Esophagus squamous epithelium (tissue), 5 donors: Measurements from ENCODE around the gene SLC6A4. TPM values are rescaled to one million over a fixed set of nuclear protein-coding genes. Genes with fewer than 3 reads are reported as not detected.

Experiments used
- DNase-seq: peaks from one replicate; lab custom pipeline; 2025; lab: John Stamatoyannopoulos, UW
- H3K27ac ChIP-seq, 4 donors: fragments of 200-600 bp; sonication (generic); one replicate each; pipeline ENCODE4 v1.5.1; 2016 to 2019; ENCODE audit warnings: mild to moderate bottlenecking in 1 of 4
- H3K27me3 ChIP-seq, 4 donors: fragments of 200-600 bp; sonication (generic); 1 replicate in 3 of 4; 2 replicates in 1 of 4; pipeline versions ENCODE4 v1.5.1 to v1.6.0; 2017 to 2021; ENCODE audit warnings: antibody characterized with exemption in 1 of 4
- H3K36me3 ChIP-seq, 3 donors: fragments of 200-600 bp; sonication (generic); one replicate each; pipeline ENCODE4 v1.5.1; 2016 to 2019
- H3K4me1 ChIP-seq, 3 donors: fragments of 200-600 bp; sonication (generic); one replicate each; pipeline ENCODE4 v1.5.1; 2017 to 2019
- H3K4me3 ChIP-seq, 4 donors: fragments of 200-600 bp; sonication (generic); 1 replicate in 3 of 4; 2 replicates in 1 of 4; pipeline ENCODE4 v1.5.1; 2016 to 2019; ENCODE audit warnings: mild to moderate bottlenecking in 2 of 4, moderate library complexity in 1 of 4
- H3K9me3 ChIP-seq, 3 donors: fragments of 200-600 bp; sonication (generic); one replicate each; pipeline ENCODE4 v1.5.1; 2016 to 2019
- POLR2A ChIP-seq, 4 donors: fragments of 450-650 bp; IDR thresholded peaks; one replicate each; pipeline ENCODE4 v1.6.1; 2017; ENCODE audit warnings: antibody characterized with exemption in 4 of 4, mild to moderate bottlenecking in 4 of 4, moderate library complexity in 3 of 4
- WGBS, 2 donors: methylation state at CpG; one replicate each; pipeline ENCODE4 v1.1.5; 2018; 5-methylcytosine and 5-hydroxymethylcytosine counted together
- intact Hi-C: fragments of 100-400 bp; cut with DNase I; formaldehyde crosslinking; loops from one replicate; pipeline ENCODE4 v1.15.0; 2022
- total RNA-seq, 4 donors: library from RNA; depleted of rRNA; stranded (reverse); fragments of >200 nt; gene quantifications; one replicate each; pipeline ENCODE4 v1.1.0, GENCODE V29; 2016
- TF ChIP-seq, protein P1 (sequence below), 6 experiments: fragments of 450-650 bp in 4 of 6; fragments of 200-600 bp in 2 of 6; sonication (generic) in 2 of 6; IDR thresholded peaks; one replicate each; pipeline ENCODE4 v1.5.1; 2016 to 2019; ENCODE audit warnings: antibody characterized with exemption in 6 of 6, mild to moderate bottlenecking in 4 of 6, moderate library complexity in 4 of 6
- donor health status: DM: yes; HTN: yes; CAD: no.

Gene SLC6A4
- total RNA-seq, 4 donors from 2014 or later = 0.48 to 8.2 (median 3.5) TPM

DNA sequence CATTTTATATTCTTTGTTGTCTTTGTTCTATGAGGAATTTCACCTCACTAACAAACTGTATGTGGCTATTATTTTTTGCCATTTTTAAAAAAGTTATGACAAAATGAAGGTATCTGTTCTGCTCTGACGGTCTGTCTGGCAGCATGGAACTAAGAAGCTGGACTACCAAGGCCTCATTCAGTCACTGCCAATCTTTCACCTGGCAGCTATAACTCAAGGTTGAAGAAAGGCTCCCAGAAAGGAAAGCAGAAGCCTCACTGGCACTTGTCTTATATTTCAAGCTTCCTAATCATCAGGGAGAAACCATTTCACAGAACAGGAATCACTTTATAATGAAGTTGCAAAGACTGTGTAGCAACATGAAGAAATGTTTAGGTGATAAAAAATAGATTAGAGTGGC lies 18.7 kb upstream of the SLC6A4 start:
- H3K27me3 ChIP-seq = no peaks in the 10 kb centered on the region
- intact Hi-C loops = no loop called here
- no peak overlapping the region for H3K27ac ChIP-seq
- TF ChIP-seq, protein P1, sequence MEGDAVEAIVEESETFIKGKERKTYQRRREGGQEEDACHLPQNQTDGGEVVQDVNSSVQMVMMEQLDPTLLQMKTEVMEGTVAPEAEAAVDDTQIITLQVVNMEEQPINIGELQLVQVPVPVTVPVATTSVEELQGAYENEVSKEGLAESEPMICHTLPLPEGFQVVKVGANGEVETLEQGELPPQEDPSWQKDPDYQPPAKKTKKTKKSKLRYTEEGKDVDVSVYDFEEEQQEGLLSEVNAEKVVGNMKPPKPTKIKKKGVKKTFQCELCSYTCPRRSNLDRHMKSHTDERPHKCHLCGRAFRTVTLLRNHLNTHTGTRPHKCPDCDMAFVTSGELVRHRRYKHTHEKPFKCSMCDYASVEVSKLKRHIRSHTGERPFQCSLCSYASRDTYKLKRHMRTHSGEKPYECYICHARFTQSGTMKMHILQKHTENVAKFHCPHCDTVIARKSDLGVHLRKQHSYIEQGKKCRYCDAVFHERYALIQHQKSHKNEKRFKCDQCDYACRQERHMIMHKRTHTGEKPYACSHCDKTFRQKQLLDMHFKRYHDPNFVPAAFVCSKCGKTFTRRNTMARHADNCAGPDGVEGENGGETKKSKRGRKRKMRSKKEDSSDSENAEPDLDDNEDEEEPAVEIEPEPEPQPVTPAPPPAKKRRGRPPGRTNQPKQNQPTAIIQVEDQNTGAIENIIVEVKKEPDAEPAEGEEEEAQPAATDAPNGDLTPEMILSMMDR (IDR thresholded peaks at IDR 0.05) = no peak
- no peak for TF ChIP-seq POLR2A (IDR thresholded peaks at IDR 0.05)
- no peaks in the 10 kb centered on the region for H3K9me3 ChIP-seq
- peaks cover 0 to 99% (median 3%) of the 10 kb centered on the region in 3 donors for H3K36me3 ChIP-seq
- WGBS, 2 donors = 71 to 78% methylated on average over 1 of the region's 1 CpG
- no peak for DNase-seq
- H3K4me1 ChIP-seq = no peaks in the 10 kb centered on the region
- no peak overlapping the region for H3K4me3 ChIP-seq

DNA sequence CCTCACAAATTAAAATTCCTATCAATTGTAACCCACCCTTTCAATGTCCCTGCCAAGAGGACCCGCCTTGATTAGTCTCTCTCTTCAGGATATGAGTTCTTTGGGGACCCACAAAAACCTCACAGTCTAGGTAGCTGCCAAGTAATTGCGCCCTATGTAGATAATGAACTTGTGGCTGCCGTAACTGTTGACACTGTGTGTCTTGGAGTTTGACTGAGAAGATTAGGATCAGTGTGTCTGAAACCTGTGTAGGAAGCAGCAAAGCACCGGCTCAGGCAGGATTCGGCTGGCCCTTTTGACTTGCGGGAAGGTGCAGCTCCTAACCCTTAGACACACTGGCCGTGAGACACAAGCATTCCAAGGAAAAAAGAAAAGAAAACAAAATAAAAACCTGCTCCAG lies 17.8 kb upstream of the SLC6A4 start:
- intact Hi-C loops = no loop called here
- 79 to 81% methylated on average over 7 of the region's 7 CpGs for WGBS, 2 donors
- DNase-seq = no peak
- Histone ChIP-seq H3K27me3 (no peaks in the 10 kb centered on the region), H3K27ac (no peak overlapping the region), H3K9me3 (no peaks in the 10 kb centered on the region), H3K4me1 (no peaks in the 10 kb centered on the region), H3K4me3 (no peak overlapping the region), H3K36me3 (peaks cover 0 to 99% (median 3%) of the 10 kb centered on the region in 3 donors)
- TF ChIP-seq POLR2A (IDR thresholded peaks at IDR 0.05) = no peak
- TF ChIP-seq, protein P1 (IDR thresholded peaks at IDR 0.05) = no peak

DNA sequence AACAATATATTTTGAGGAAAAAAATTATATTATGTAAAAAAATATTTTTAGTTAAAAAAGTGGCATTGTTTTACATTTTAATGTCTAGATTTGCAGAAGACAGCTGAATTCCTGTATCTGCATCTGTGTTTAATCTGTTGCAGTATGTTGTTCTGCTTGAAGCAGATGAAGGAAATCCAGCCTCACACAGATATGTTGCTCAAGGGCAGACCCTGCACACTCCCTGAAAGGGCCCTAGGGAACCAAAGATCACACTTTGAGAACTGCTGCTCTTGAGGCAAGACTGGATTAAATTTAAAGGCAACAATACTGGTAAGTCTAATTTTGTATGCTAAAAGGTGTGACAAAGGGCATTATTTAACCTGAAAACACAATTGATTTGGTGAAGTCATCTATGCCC lies 16.4 kb upstream of the SLC6A4 start:
- TF ChIP-seq, protein P1 (IDR thresholded peaks at IDR 0.05) = no peak
- TF ChIP-seq POLR2A (IDR thresholded peaks at IDR 0.05) = no peak
- Histone ChIP-seq H3K36me3 (peaks cover 0 to 99% (median 3%) of the 10 kb centered on the region in 3 donors), H3K27me3 (no peaks in the 10 kb centered on the region), H3K4me3 (no peak overlapping the region), H3K9me3 (no peaks in the 10 kb centered on the region), H3K27ac (no peak overlapping the region), H3K4me1 (no peaks in the 10 kb centered on the region)
- intact Hi-C loops = no loop called here
- no peak for DNase-seq

GRCh38 chr17:30249460-30249859 lies 14.0 kb upstream of the SLC6A4 start:
- Histone ChIP-seq H3K27me3 (no peaks in the 10 kb centered on the region), H3K9me3 (no peaks in the 10 kb centered on the region), H3K4me3 (no peak overlapping the region), H3K4me1 (no peaks in the 10 kb centered on the region), H3K36me3 (peaks cover 0 to 80% (median 3%) of the 10 kb centered on the region in 3 donors), H3K27ac (no peak overlapping the region)
- TF ChIP-seq, protein P1 (IDR thresholded peaks at IDR 0.05) = no peak
- TF ChIP-seq POLR2A (IDR thresholded peaks at IDR 0.05) = no peak
- intact Hi-C loops = no loop called here
- DNase-seq = no peak
- 89 to 92% methylated on average over 3 to 5 of the region's 5 CpGs for WGBS, 2 donors

DNA sequence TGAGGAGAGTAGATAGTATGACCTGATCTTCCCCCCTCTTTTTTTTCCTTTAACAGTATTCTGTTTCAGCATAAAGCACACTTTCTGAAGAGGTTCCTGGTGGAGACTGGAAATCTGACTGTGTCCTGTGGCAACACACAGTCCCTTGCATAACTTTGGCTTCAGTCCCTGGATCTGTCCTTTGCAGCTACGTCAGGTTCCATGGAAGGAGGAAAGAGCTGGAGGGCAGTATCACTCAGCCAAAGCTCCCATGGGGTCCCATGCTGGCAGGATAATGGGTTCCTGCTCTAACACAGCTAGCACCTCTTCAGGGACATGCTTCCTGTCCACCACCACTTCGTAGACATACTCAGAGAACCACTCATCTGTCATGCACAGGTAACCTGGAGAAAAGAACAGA lies 13.3 kb upstream of the SLC6A4 start:
- no peak for DNase-seq

More for the DNA sequence above, 13.3 kb upstream of the SLC6A4 start:
- 82 to 100% methylated on average over 1 of the region's 2 CpGs for WGBS, 2 donors
- TF ChIP-seq, protein P1 (IDR thresholded peaks at IDR 0.05) = no peak
- no peak for TF ChIP-seq POLR2A (IDR thresholded peaks at IDR 0.05)
- no peaks in the 10 kb centered on the region for H3K9me3 ChIP-seq
- no peaks in the 10 kb centered on the region for H3K27me3 ChIP-seq
- no peaks in the 10 kb centered on the region for H3K4me1 ChIP-seq
- intact Hi-C loops = no loop called here
- peaks cover 0 to 74% (median 3%) of the 10 kb centered on the region in 3 donors for H3K36me3 ChIP-seq
- no peak overlapping the region for H3K27ac ChIP-seq
- H3K4me3 ChIP-seq = no peak overlapping the region
